Measurements from ENCODE around the gene KRTAP1-3. TPM values are rescaled to one million over a fixed set of nuclear protein-coding genes. Genes with fewer than 3 reads are reported as not detected.
"Not testable (repeated sequence)": the region's sequence is repeated elsewhere in the genome, so short reads cannot be mapped to it uniquely, and the experiment has no call there.

Gene KRTAP1-3
- total and polyA plus RNA-seq, 2 experiments from 2014 or later, result not detected

- TF ChIP-seq EZH2 (IDR thresholded peaks at IDR 0.05; ENCODE audit: insufficient read depth, poor library complexity, severe bottlenecking), result no peak
- no peak for TF ChIP-seq EZH2phosphoT487 (IDR thresholded peaks at IDR 0.05; ENCODE audit: insufficient read depth, low read depth)
- peak; percentile 87 for DNase-seq
- H3K9me3 ChIP-seq (ENCODE audit: low read depth), result no peaks in the 10 kb centered on the region
- peak overlapping the region; percentile 46 for H3K9ac ChIP-seq
- no peak overlapping the region for H3K4me3 ChIP-seq
- peak overlapping the region; percentile 85 for H3K27ac ChIP-seq
- H3K79me2 ChIP-seq (ENCODE audit: insufficient read depth), result no peaks in the 10 kb centered on the region
- peaks cover 63% of the 10 kb centered on the region for H3K4me1 ChIP-seq (ENCODE audit: insufficient read depth)
- H3K9me2 ChIP-seq (ENCODE audit: insufficient read depth), result no peaks in the 10 kb centered on the region
- H3K4me2 ChIP-seq (ENCODE audit: unreplicated experiment), result peak overlapping the region; percentile 29
- peaks cover 76% of the 10 kb centered on the region for H3F3A ChIP-seq (ENCODE audit: insufficient read depth)
- no peaks in the 10 kb centered on the region for H3K27me3 ChIP-seq (replicated peaks; ENCODE audit: insufficient read depth)
- WGBS, 2 experiments (ENCODE audit: low coverage in 1 of 2, low lambda C conversion rate in 2 of 2, missing lambda C conversion rate in 2 of 2), result 0 to 7% methylated on average over 1 of the region's 1 CpG
- H2AFZ ChIP-seq, result no peak overlapping the region
- no peaks in the 10 kb centered on the region for H3K36me3 ChIP-seq (ENCODE audit: low read depth)
- no peaks in the 10 kb centered on the region for H4K20me1 ChIP-seq (ENCODE audit: insufficient read depth)
- in situ Hi-C loops (cut with MboI), result no loop called here
These were observed 27.3 kb upstream of the KRTAP1-3 start for GRCh38 chr17:41061964-41062363.

- WGBS, 2 experiments (ENCODE audit: low coverage in 1 of 2, low lambda C conversion rate in 2 of 2, missing lambda C conversion rate in 2 of 2), result 25% methylated on average over 6 of the region's 6 CpGs
- H2AFZ ChIP-seq, result no peak within 1 kb of the TSS
- DNase-seq, result peak; percentile 97
- no peaks in the 10 kb centered on the region for H3K79me2 ChIP-seq (ENCODE audit: insufficient read depth)
- no peaks in the 10 kb centered on the region for H3K9me3 ChIP-seq (ENCODE audit: low read depth)
- H3K9me2 ChIP-seq (ENCODE audit: insufficient read depth), result no peaks in the 10 kb centered on the region
- no peak for TF ChIP-seq EZH2 (IDR thresholded peaks at IDR 0.05; ENCODE audit: insufficient read depth, poor library complexity, severe bottlenecking)
- TF ChIP-seq EZH2phosphoT487 (IDR thresholded peaks at IDR 0.05; ENCODE audit: insufficient read depth, low read depth), result no peak
- peak within 1 kb of the TSS; percentile 29 for H3K4me2 ChIP-seq (ENCODE audit: unreplicated experiment)
- no peaks in the 10 kb centered on the region for H3K27me3 ChIP-seq (replicated peaks; ENCODE audit: insufficient read depth)
- no peaks in the 10 kb centered on the region for H3K36me3 ChIP-seq (ENCODE audit: low read depth)
- no peak within 1 kb of the TSS for H3K4me3 ChIP-seq
- peaks cover 50% of the 10 kb centered on the region for H3K4me1 ChIP-seq (ENCODE audit: insufficient read depth)
- peak within 1 kb of the TSS; percentile 46 for H3K9ac ChIP-seq
- peaks cover 65% of the 10 kb centered on the region for H3F3A ChIP-seq (ENCODE audit: insufficient read depth)
- in situ Hi-C loops (cut with MboI), result no loop called here
- no peaks in the 10 kb centered on the region for H4K20me1 ChIP-seq (ENCODE audit: insufficient read depth)
- peak within 1 kb of the TSS; percentile 85 for H3K27ac ChIP-seq
These were observed 25.5 kb upstream of the KRTAP1-3 start, which contains the start of gene KRTAP2-3 for GRCh38 chr17:41060052-41060604. TSS of gene KRTAP2-3 (minus strand) at chr17:41060114. CDS start at chr17:41060050, 64 bp downstream.

GRCh38 chr17:41059276-41060051, 24.8 kb upstream of the KRTAP1-3 start:
- H3K4me3 ChIP-seq; in situ Hi-C loops (cut with MboI); H3K79me2 ChIP-seq (ENCODE audit: insufficient read depth); H2AFZ ChIP-seq; H3K27me3 ChIP-seq (replicated peaks; ENCODE audit: insufficient read depth); H4K20me1 ChIP-seq (ENCODE audit: insufficient read depth); H3K36me3 ChIP-seq (ENCODE audit: low read depth); H3K9me2 ChIP-seq (ENCODE audit: insufficient read depth); H3K9me3 ChIP-seq (ENCODE audit: low read depth): not testable (repeated sequence)
- Histone ChIP-seq H3K4me1 (ENCODE audit: insufficient read depth) (peaks cover 50% of the 10 kb centered on the region), H3F3A (ENCODE audit: insufficient read depth) (peaks cover 62% of the 10 kb centered on the region), H3K9ac (peak overlapping the region; percentile 18; the same call in 1 of the 2 replicates), H3K4me2 (ENCODE audit: unreplicated experiment) (peak overlapping the region; percentile 19), H3K27ac (peak overlapping the region; percentile 85)
- 48 to 57% methylated on average over 8 to 10 of the region's 31 CpGs for WGBS, 2 experiments (ENCODE audit: low coverage in 1 of 2, low lambda C conversion rate in 2 of 2, missing lambda C conversion rate in 2 of 2)
- DNase-seq, result peak; percentile 92

- Histone ChIP-seq H3K79me2 (ENCODE audit: insufficient read depth) (no peaks in the 10 kb centered on the region), H3K27me3 (replicated peaks; ENCODE audit: insufficient read depth) (no peaks in the 10 kb centered on the region), H3K4me1 (ENCODE audit: insufficient read depth) (peaks cover 50% of the 10 kb centered on the region), H3K9me3 (ENCODE audit: low read depth) (no peaks in the 10 kb centered on the region), H3K4me2 (ENCODE audit: unreplicated experiment) (peak overlapping the region; percentile 19), H3K9ac (peak overlapping the region; percentile 18), H4K20me1 (ENCODE audit: insufficient read depth) (no peaks in the 10 kb centered on the region), H3K36me3 (ENCODE audit: low read depth) (0 out of 2 replicates have a peak, but pooled peaks cover under 1% of the 10 kb centered on the region), H3K27ac (peak overlapping the region; percentile 85), H3F3A (ENCODE audit: insufficient read depth) (peaks cover 55% of the 10 kb centered on the region), H3K9me2 (ENCODE audit: insufficient read depth) (no peaks in the 10 kb centered on the region), H2AFZ (no peak overlapping the region), H3K4me3 (no peak overlapping the region)
- WGBS, 2 experiments (ENCODE audit: low coverage in 1 of 2, low lambda C conversion rate in 2 of 2, missing lambda C conversion rate in 2 of 2), result 48 to 61% methylated on average over 5 of the region's 5 CpGs
- TF ChIP-seq EZH2 (IDR thresholded peaks at IDR 0.05; ENCODE audit: insufficient read depth, poor library complexity, severe bottlenecking) (no peak), EZH2phosphoT487 (IDR thresholded peaks at IDR 0.05; ENCODE audit: insufficient read depth, low read depth) (no peak)
- in situ Hi-C loops (cut with MboI), result no loop called here
- DNase-seq, result peak; percentile 20
These were observed 24.1 kb upstream of the KRTAP1-3 start for GRCh38 chr17:41058741-41059140.
